Spleen (tissue), 7 donors: ENCODE results near the gene SYT13.

Experiments used
- POLR2A ChIP-seq, 3 donors: fragments of 450-650 bp; IDR thresholded peaks; one replicate each; pipeline ENCODE4 v1.5.1; 2017; ENCODE audit warnings: antibody characterized with exemption in 3 of 3, mild to moderate bottlenecking in 1 of 3
- POLR2AphosphoS5 ChIP-seq, 3 donors: sonication (generic); formaldehyde crosslinking; IDR thresholded peaks; one replicate each; pipeline ENCODE4 v1.5.1; 2017; ENCODE audit warnings: antibody characterized with exemption in 3 of 3
- TF ChIP-seq, protein P1 (sequence below), 11 experiments: fragments of 200-600 bp in 7 of 11; fragments of 450-650 bp in 4 of 11; sonication (generic) in 4 of 11; IDR thresholded peaks in 8 of 11; conservative IDR thresholded peaks in 3 of 11; 1 replicate in 7 of 11; 2 replicates in 4 of 11; pipeline versions ENCODE4 v1.4.0 to v1.8.0; 2016 to 2021; ENCODE audit warnings: antibody characterized with exemption in 11 of 11, inconsistent platforms in 4 of 11, mild to moderate bottlenecking in 1 of 11
- donor health status: DM: no; HTN: no; CAD: no; lungs with moderate emphysema.
- donor health status: DM: no; HTN: no; CAD: no.
- donor health status: DM: no; HTN: no; CAD: no.

DNA sequence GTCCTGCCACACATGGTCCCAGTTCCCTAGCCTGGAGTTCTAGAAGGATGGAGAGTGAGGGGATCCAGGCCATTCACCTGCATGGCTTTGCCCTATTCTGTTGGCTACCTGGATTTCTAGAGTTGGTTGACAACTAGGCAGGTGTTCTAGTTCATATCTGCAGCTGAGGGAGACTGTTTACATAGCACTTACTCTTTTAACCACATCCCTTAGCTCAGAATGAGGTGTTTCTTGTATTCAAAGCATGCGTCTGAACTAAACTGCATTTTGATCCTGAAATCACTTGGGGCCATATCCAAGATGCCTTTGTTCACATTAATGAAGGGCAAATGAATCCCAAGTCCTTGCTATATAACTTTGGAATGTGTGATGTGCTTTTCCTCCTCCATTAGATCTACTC lies 60.9 kb downstream of the SYT13 start:
- TF ChIP-seq, protein P1, sequence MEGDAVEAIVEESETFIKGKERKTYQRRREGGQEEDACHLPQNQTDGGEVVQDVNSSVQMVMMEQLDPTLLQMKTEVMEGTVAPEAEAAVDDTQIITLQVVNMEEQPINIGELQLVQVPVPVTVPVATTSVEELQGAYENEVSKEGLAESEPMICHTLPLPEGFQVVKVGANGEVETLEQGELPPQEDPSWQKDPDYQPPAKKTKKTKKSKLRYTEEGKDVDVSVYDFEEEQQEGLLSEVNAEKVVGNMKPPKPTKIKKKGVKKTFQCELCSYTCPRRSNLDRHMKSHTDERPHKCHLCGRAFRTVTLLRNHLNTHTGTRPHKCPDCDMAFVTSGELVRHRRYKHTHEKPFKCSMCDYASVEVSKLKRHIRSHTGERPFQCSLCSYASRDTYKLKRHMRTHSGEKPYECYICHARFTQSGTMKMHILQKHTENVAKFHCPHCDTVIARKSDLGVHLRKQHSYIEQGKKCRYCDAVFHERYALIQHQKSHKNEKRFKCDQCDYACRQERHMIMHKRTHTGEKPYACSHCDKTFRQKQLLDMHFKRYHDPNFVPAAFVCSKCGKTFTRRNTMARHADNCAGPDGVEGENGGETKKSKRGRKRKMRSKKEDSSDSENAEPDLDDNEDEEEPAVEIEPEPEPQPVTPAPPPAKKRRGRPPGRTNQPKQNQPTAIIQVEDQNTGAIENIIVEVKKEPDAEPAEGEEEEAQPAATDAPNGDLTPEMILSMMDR (IDR thresholded peaks at IDR 0.05 in 8 of 11, conservative IDR thresholded peaks at IDR 0.05 in 3 of 11) = no peak
- TF ChIP-seq POLR2A (IDR thresholded peaks at IDR 0.05) (no peak), POLR2AphosphoS5 (IDR thresholded peaks at IDR 0.05) (no peak)
